Glutamatergic neuron (in vitro differentiated cells): ENCODE data around the gene DUSP22. TPM values are rescaled to one million over a fixed set of nuclear protein-coding genes. Genes with fewer than 3 reads are reported as not detected.

Source experiments
- DNase-seq: peaks from one replicate; pipeline ENCODE4 v3.0.0; 2022
- H3K27ac Mint-ChIP-seq: one replicate; pipeline ENCODE4 v1.8.0; 2020; ENCODE audit warnings: mild to moderate bottlenecking, mixed read lengths, inconsistent platforms; ENCODE audit not compliant: unreplicated experiment
- H3K27me3 Mint-ChIP-seq: one replicate; pipeline ENCODE4 v1.8.0; 2020; ENCODE audit warnings: mild to moderate bottlenecking, moderate library complexity, mixed read lengths, inconsistent platforms; ENCODE audit not compliant: unreplicated experiment
- H3K36me3 Mint-ChIP-seq: one replicate; pipeline ENCODE4 v1.8.0; 2020; ENCODE audit warnings: mild to moderate bottlenecking, mixed read lengths, inconsistent platforms; ENCODE audit not compliant: unreplicated experiment
- H3K4me1 Mint-ChIP-seq: one replicate; pipeline ENCODE4 v1.8.0; 2020; ENCODE audit warnings: mild to moderate bottlenecking, low read depth, mixed read lengths, inconsistent platforms; ENCODE audit not compliant: unreplicated experiment
- H3K4me3 Mint-ChIP-seq: one replicate; pipeline ENCODE4 v1.8.0; 2020; ENCODE audit warnings: mild to moderate bottlenecking, mixed read lengths, inconsistent platforms; ENCODE audit not compliant: unreplicated experiment
- H3K9me3 Mint-ChIP-seq: one replicate; pipeline ENCODE4 v1.8.0; 2020; ENCODE audit warnings: mild to moderate bottlenecking, moderate library complexity, mixed read lengths, inconsistent platforms; ENCODE audit not compliant: unreplicated experiment
- CTCF ChIP-seq: fragments of 200-600 bp; sonication (generic); IDR thresholded peaks from one replicate; pipeline ENCODE4 v1.5.0; 2021; ENCODE audit not compliant: partially characterized antibody, unreplicated experiment
- total RNA-seq: library from RNA; stranded (reverse); fragmentation: NEBNext Ultra II Directional; extraction: Animal tissue kit (Norgen Biotek cat#: 25700); gene quantifications from one replicate; pipeline ENCODE4 v1.2.1, GENCODE V29; 2021; ENCODE audit not compliant: unreplicated experiment

Gene DUSP22
- total RNA-seq, 1 donor from 2014 or later, result 40.4 TPM

GRCh38 chr6:383856-384255, 91.6 kb downstream of the DUSP22 start:
- no peak overlapping the region for H3K4me3 Mint-ChIP-seq
- DNase-seq, result no peak
- H3K9me3 Mint-ChIP-seq, result peaks cover 8% of the 10 kb centered on the region
- peaks cover 10% of the 10 kb centered on the region for H3K36me3 Mint-ChIP-seq
- peaks cover 2% of the 10 kb centered on the region for H3K27me3 Mint-ChIP-seq
- no peak for TF ChIP-seq CTCF
- H3K4me1 Mint-ChIP-seq, result no peaks in the 10 kb centered on the region
- H3K27ac Mint-ChIP-seq, result no peak overlapping the region

GRCh38 chr6:384898-385297, 92.6 kb downstream of the DUSP22 start:
- DNase-seq, result no peak
- Mint-ChIP-seq H3K27me3 (peaks cover 5% of the 10 kb centered on the region), H3K27ac (no peak overlapping the region), H3K9me3 (peaks cover 8% of the 10 kb centered on the region), H3K4me3 (no peak overlapping the region), H3K4me1 (no peaks in the 10 kb centered on the region), H3K36me3 (peaks cover 10% of the 10 kb centered on the region)
- no peak for TF ChIP-seq CTCF

- H3K36me3 Mint-ChIP-seq, result peaks cover 10% of the 10 kb centered on the region
- DNase-seq, result no peak
- H3K4me3 Mint-ChIP-seq, result no peak overlapping the region
- no peak for TF ChIP-seq CTCF
- no peaks in the 10 kb centered on the region for H3K4me1 Mint-ChIP-seq
- H3K9me3 Mint-ChIP-seq, result peaks cover 8% of the 10 kb centered on the region
- peaks cover 5% of the 10 kb centered on the region for H3K27me3 Mint-ChIP-seq
- H3K27ac Mint-ChIP-seq, result no peak overlapping the region
Measured at GRCh38 chr6:385614-386013, 93.3 kb downstream of the DUSP22 start.

GRCh38 chr6:386688-387266, 94.5 kb downstream of the DUSP22 start:
- no peak for DNase-seq
- H3K36me3 Mint-ChIP-seq, result peaks cover 6% of the 10 kb centered on the region
- H3K27me3 Mint-ChIP-seq, result peaks cover 11% of the 10 kb centered on the region
- no peak overlapping the region for H3K4me3 Mint-ChIP-seq
- H3K27ac Mint-ChIP-seq, result no peak overlapping the region
- H3K4me1 Mint-ChIP-seq, result no peaks in the 10 kb centered on the region
- peaks cover 8% of the 10 kb centered on the region for H3K9me3 Mint-ChIP-seq
- TF ChIP-seq CTCF, result no peak

- Mint-ChIP-seq H3K27me3 (peaks cover 11% of the 10 kb centered on the region), H3K4me3 (no peak overlapping the region), H3K36me3 (peaks cover 6% of the 10 kb centered on the region), H3K27ac (no peak overlapping the region), H3K4me1 (no peaks in the 10 kb centered on the region), H3K9me3 (peaks cover 5% of the 10 kb centered on the region)
- no peak for TF ChIP-seq CTCF
- DNase-seq, result no peak
Measured at GRCh38 chr6:387293-387741, 95.0 kb downstream of the DUSP22 start.
